Activated T-helper 1 cell treated with anti-CD3 and anti-CD28 coated beads, Interleukin-12 subunit alpha, Interleukin-12 subunit beta, Interleukin-2, Interleukin-4 antibody, amounts not matched to agents 30 ng/mL and 10 ng/mL and 1 ng/mL, durations not matched to agents 14 hours and 24 hours and 36 hours (primary cell): Measurements from ENCODE around the gene DUSP15. TPM values are rescaled to one million over a fixed set of nuclear protein-coding genes. Genes with fewer than 3 reads are reported as not detected.

Source experiments
- DNase-seq: peaks from one replicate; pipeline ENCODE4 v3.0.0; 2021; ENCODE audit warnings: low spot score
- H3K27ac Mint-ChIP-seq: one replicate; pipeline ENCODE4 v1.8.0; 2021; ENCODE audit warnings: mild to moderate bottlenecking, mixed read lengths
- H3K27me3 Mint-ChIP-seq: one replicate; pipeline ENCODE4 v1.8.0; 2022; ENCODE audit warnings: mild to moderate bottlenecking, moderate library complexity, mixed read lengths; ENCODE audit not compliant: insufficient read depth
- H3K36me3 Mint-ChIP-seq: one replicate; pipeline ENCODE4 v1.8.0; 2021; ENCODE audit warnings: low read depth, mixed read lengths
- H3K4me1 Mint-ChIP-seq: one replicate; pipeline ENCODE4 v1.8.0; 2021; ENCODE audit warnings: low read depth, mixed read lengths
- H3K4me3 Mint-ChIP-seq: one replicate; pipeline ENCODE4 v1.8.0; 2021; ENCODE audit warnings: mild to moderate bottlenecking, moderate library complexity, mixed read lengths
- H3K9me3 Mint-ChIP-seq: one replicate; pipeline ENCODE4 v1.8.0; 2021; ENCODE audit warnings: mixed read lengths
- intact Hi-C: fragments of 100-400 bp; cut with micrococcal nuclease; formaldehyde crosslinking; loops from one replicate; pipeline ENCODE4 v1.15.1; 2024
- total RNA-seq: library from RNA; stranded (reverse); gene quantifications from 2 replicates; pipeline ENCODE4 v1.2.3, GENCODE V29; 2022

Gene DUSP15
- total RNA-seq, 1 donor from 2014 or later: not detected

DNA sequence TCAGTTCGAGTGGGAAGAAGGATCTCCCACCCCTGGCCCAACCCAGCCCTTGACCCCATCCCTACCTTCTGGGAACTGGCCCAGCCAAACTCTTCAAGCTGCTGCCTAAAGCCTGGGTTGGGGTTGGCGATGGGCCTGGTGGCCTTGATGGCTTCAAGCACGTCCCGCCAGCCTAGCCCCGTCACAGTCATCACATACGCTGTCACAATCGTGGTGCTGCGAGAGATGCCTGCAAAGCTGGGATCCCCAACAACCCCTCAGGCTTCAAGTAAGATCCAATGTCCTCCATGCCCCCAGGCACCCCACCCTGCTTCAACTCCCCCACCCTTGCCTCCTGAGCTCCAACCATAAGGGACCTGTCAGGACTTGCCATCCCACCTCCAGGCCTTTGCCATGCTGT, 7.8 kb downstream of the DUSP15 start:
- H3K36me3 Mint-ChIP-seq: no peaks in the 10 kb centered on the region
- no peak overlapping the region for H3K4me3 Mint-ChIP-seq
- no peak overlapping the region for H3K27ac Mint-ChIP-seq
- H3K27me3 Mint-ChIP-seq: peaks cover 41% of the 10 kb centered on the region
- no peaks in the 10 kb centered on the region for H3K9me3 Mint-ChIP-seq
- DNase-seq: no peak
- H3K4me1 Mint-ChIP-seq: peaks cover 10% of the 10 kb centered on the region
- intact Hi-C loops: no loop called here

DNA sequence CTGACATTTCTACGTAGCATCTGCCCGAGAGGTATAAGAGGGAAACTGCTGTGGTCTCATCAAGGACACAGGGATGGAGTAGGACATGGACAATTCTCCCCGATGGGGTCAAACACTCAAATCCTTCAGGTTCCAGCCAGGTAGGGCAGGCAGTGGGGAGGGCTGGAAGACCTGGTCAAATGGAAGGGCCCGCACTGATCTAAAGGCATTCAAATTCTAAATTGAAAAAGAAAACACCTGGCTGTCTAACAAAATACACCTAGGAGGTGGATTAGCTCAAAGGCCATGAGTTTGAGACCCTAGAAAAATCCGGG, 8.2 kb downstream of the DUSP15 start:
- H3K4me3 Mint-ChIP-seq: peak overlapping the region; percentile 58
- no peaks in the 10 kb centered on the region for H3K9me3 Mint-ChIP-seq
- H3K36me3 Mint-ChIP-seq: no peaks in the 10 kb centered on the region
- peaks cover 10% of the 10 kb centered on the region for H3K4me1 Mint-ChIP-seq
- H3K27ac Mint-ChIP-seq: no peak overlapping the region
- peaks cover 42% of the 10 kb centered on the region for H3K27me3 Mint-ChIP-seq
- intact Hi-C loops: no loop called here
- no peak for DNase-seq

DNA sequence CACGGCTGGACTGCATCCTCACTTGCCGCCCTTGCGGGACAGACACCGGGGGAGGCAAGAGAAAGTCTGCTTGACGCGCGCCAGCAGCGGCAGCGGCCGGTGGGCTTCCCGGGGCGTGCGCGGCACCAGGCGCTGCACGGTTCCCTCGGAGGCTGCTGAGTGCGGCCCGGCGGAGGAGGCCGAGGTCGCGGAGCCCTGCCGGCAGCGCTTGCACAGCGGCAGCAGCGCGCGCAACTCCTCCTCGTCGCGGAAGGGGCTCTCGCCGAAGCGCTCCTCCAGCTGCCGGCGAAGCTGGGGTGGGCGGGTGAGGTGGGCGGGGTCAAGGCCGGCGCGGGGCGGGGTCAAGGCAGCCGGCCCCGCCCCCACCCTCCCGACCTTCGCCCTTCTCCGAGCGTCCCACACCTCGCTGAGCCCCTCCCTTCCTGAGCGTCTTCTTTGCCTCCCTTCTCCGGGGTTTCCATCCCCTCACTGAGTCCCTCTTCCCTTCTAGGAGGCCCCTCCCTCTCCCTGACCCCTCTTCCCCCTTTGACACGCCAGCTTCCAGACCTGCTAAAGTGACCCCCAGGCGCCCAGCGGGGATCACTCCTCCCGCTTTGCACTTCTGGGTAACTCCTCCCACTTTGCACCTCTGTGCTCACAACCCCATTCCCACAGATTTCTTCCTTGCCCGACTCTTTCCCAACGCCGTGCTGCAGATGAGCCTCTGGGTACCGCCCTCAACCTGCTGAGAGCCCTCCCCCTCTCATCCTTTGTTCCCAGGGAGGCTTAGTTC, 8.8 kb downstream of the DUSP15 start:
- Mint-ChIP-seq H3K4me1 (peaks cover 10% of the 10 kb centered on the region), H3K9me3 (no peaks in the 10 kb centered on the region), H3K27me3 (peaks cover 40% of the 10 kb centered on the region), H3K4me3 (peak overlapping the region; percentile 58), H3K36me3 (no peaks in the 10 kb centered on the region), H3K27ac (no peak overlapping the region)
- intact Hi-C loops: loop anchor here (1.0 kb wide), 2 partner anchors 8 to 18 kb away; no protein-coding TSS in a partner anchor
- peak; percentile 49 for DNase-seq

DNA sequence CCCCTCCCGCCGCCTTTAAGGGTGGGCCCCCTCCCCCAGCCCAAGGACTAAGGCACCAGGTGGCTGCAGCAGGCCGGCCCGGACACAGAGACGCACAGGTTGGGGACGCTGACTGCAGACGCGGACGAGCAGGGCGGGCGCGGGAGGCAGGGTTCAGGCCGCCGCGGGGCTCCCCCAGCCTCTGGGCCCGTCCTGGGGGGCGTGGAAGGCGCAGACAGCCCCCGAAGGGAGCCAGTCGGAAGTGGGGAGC, 9.3 kb downstream of the DUSP15 start:
- Mint-ChIP-seq H3K4me1 (peaks cover 10% of the 10 kb centered on the region), H3K36me3 (no peaks in the 10 kb centered on the region), H3K27ac (no peak overlapping the region), H3K4me3 (peak overlapping the region; percentile 8), H3K27me3 (peaks cover 37% of the 10 kb centered on the region), H3K9me3 (no peaks in the 10 kb centered on the region)
- intact Hi-C loops: loop anchor here (1.0 kb wide), 2 partner anchors 8 to 18 kb away; no protein-coding TSS in a partner anchor
- DNase-seq: no peak

DNA sequence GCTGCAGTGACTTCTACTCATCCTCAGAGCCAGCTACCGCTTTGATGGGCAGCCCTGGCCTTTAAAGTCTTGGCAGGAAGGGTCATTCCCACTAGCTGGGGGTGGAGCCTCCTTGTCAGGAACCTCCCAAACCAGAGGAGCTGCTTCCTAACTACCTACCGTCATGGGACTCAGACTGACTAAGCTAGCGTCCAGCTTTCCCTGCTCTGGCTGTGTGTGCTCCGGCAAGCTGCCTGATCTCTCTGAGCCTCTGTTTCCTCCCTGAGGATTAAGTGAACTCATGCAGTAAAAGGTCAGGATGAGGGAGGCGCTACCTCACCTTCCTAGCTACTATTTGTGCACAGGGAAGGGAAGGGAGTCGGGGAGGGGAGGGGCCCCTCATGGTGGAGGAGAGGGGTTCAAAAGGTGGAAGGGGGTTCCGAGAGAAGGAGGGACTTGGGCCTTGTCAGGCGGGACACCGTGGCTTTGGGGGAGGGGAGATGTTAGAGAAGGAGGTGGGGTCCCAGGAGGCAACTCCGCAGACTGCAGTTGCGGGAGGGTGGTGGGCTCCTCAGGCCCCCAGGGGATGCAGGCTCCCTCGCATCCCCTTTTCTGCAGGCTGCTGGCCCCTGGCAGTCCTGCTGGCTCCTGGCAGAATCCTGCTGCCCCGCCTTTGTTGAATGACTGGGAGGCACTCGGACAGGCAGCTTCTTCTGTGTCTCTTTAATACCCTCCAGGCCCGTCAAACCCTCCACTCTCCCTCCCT, 9.8 kb downstream of the DUSP15 start:
- DNase-seq: no peak
- intact Hi-C loops: loop anchor here (1.0 kb wide), 2 partner anchors 9 to 19 kb away; no protein-coding TSS in a partner anchor
- H3K4me1 Mint-ChIP-seq: peaks cover 10% of the 10 kb centered on the region
- peaks cover 37% of the 10 kb centered on the region for H3K27me3 Mint-ChIP-seq
- no peaks in the 10 kb centered on the region for H3K36me3 Mint-ChIP-seq
- H3K9me3 Mint-ChIP-seq: no peaks in the 10 kb centered on the region
- peak overlapping the region; percentile 8 for H3K4me3 Mint-ChIP-seq
- H3K27ac Mint-ChIP-seq: no peak overlapping the region

DNA sequence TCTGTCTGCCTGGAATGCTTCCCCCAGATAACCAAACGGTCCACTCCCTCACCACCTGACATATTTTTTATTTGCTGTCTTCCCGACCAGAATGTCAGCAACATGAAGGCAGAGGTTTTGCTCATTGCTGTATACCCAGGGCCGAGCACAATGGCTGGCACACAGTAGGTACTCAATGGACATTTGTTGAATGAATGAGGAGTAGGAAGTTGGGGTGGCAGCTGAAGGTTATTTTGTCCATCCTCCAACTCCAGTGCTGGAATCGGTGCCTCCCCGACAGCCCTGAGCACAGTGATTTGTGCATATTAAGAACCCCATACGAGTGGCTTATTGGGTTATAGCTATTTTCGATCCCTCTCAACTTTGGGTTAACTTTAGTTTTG, 10.3 kb downstream of the DUSP15 start:
- intact Hi-C loops: loop anchor here (10.0 kb wide), 1 partner anchor 795 kb away; no protein-coding TSS in a partner anchor
- no peaks in the 10 kb centered on the region for H3K9me3 Mint-ChIP-seq
- peaks cover 35% of the 10 kb centered on the region for H3K27me3 Mint-ChIP-seq
- no peak overlapping the region for H3K4me3 Mint-ChIP-seq
- no peak overlapping the region for H3K27ac Mint-ChIP-seq
- peaks cover 10% of the 10 kb centered on the region for H3K4me1 Mint-ChIP-seq
- H3K36me3 Mint-ChIP-seq: no peaks in the 10 kb centered on the region
- DNase-seq: no peak

DNA sequence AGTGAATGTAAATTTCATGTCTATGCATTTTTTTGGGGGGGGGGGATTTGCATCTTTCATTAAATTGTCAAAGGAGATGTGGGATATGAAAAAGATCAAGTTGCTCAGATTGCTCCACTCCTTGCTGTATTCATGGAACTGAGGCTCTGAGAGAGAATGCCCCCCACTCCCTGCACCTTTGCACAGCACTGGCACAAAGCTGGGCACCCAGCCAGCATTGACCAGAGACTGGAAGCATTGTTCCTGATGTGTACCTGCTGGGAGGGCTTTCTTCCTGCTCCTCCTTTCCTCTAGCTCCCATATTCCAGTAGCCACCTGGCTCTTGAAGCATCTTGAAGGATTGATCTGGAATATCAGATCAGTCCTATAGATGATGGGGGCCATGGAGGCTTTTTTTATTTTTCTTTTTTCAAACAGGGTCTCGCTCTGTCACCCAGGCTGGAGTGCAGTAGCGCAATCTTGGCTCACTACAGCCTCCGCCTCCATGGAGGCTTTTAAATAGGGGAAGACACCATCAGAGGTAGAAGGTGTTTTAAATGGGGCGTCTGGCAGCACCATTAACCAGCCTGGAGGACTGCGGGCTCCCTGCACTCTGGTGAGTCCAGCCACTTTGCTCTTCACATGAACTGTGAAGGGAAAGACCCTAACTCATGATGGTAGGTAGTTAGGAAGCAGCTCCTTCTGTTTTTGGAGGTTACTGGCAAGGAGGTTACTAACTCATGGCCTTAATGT, 10.9 kb downstream of the DUSP15 start:
- DNase-seq: no peak
- H3K9me3 Mint-ChIP-seq: no peaks in the 10 kb centered on the region
- H3K36me3 Mint-ChIP-seq: no peaks in the 10 kb centered on the region
- H3K27ac Mint-ChIP-seq: no peak overlapping the region
- intact Hi-C loops: loop anchor here (10.0 kb wide), 1 partner anchor 795 kb away; no protein-coding TSS in a partner anchor
- peaks cover 34% of the 10 kb centered on the region for H3K27me3 Mint-ChIP-seq
- H3K4me1 Mint-ChIP-seq: peaks cover 10% of the 10 kb centered on the region
- H3K4me3 Mint-ChIP-seq: no peak overlapping the region

DNA sequence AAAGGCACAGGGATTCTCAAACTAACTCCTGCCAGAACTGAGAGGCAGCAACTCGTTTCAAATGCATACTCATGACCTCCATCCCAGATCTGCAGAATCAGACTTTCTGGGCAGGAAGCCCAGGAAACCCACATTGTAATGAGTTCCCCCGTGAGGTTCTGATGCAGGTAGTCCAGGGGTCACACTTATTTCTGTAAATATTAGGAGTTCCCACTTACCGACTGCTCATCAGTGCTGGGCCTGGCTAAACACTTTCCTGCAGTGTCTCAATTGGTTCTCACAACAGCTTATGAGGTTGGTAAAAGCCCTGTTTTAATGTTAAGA, 11.6 kb downstream of the DUSP15 start:
- Mint-ChIP-seq H3K4me3 (no peak overlapping the region), H3K27ac (no peak overlapping the region), H3K4me1 (peaks cover 10% of the 10 kb centered on the region), H3K27me3 (peaks cover 32% of the 10 kb centered on the region), H3K36me3 (no peaks in the 10 kb centered on the region), H3K9me3 (no peaks in the 10 kb centered on the region)
- intact Hi-C loops: loop anchor here (10.0 kb wide), 1 partner anchor 796 kb away; no protein-coding TSS in a partner anchor
- DNase-seq: no peak

DNA sequence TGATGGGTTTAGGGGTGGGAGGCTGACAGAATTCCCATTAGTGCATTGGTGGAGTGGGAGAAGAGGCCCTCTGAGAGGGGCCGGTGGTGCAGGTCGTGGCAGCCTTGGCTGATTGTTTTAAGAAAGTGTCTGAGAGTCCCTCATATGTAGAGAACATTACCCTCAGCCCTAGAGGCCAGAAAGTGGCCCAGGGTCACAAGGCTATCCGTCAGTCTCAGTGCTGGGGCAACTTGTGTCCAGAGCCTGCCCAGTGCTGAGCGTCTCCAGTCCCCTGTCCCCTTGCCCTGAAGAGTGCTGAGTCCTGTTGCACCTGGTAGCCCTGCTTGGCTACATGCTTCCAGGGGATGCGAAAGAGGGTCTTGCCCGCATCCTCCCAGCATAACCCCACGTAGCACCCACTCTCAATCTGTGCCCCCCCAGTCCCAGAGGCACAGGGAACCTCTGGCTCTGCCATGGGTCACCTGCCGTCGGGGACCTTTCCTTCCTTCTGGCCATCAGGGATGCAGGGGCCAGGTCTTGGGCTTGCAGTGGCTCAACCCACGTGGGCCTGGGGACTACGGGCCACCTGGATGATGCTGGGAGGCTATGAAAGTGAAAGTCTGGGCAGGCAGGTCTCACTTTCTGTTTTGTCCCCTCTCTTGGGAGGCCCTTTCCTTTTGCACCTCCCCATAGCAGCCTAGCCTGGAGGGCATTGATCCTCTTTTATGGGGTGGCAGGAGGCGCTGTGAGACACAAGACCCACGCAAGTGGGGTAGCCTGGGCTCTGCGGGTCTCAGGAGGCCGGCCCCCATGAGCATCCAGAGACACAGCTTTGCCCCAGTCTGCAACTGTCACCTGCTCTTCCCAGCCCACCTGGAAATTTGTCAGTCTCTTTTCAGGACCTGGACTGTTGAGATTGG, 12.2 kb downstream of the DUSP15 start:
- Mint-ChIP-seq H3K27ac (no peak overlapping the region), H3K4me3 (no peak overlapping the region), H3K4me1 (peaks cover 10% of the 10 kb centered on the region), H3K27me3 (peaks cover 30% of the 10 kb centered on the region), H3K9me3 (no peaks in the 10 kb centered on the region), H3K36me3 (no peaks in the 10 kb centered on the region)
- intact Hi-C loops: loop anchor here (10.0 kb wide), 1 partner anchor 797 kb away; no protein-coding TSS in a partner anchor
- DNase-seq: no peak

DNA sequence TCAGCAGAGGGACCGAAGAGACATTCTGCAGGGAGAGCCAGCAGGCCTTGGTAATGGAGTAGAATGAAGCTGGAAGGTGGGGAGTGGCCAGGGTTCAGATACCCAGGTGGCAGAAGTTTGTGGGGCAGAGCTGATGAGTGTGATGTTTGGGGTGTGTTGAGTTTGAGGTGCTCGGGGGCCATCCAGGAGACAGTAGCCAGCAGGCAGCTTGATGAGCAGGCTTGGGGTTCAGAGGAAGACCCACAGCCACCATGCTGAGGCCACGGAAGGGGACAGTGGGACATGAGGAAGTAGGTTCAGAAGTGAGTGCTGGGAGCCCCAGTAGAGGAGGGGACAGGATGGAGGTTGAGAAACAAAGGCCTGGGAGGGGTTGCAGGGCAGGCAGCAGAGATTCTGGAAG, 13.8 kb downstream of the DUSP15 start:
- Mint-ChIP-seq H3K4me1 (peaks cover 6% of the 10 kb centered on the region), H3K9me3 (no peaks in the 10 kb centered on the region), H3K27ac (no peak overlapping the region), H3K36me3 (no peaks in the 10 kb centered on the region), H3K27me3 (peaks cover 18% of the 10 kb centered on the region), H3K4me3 (no peak overlapping the region)
- DNase-seq: no peak
- intact Hi-C loops: loop anchor here (10.0 kb wide), 1 partner anchor 798 kb away; no protein-coding TSS in a partner anchor

DNA sequence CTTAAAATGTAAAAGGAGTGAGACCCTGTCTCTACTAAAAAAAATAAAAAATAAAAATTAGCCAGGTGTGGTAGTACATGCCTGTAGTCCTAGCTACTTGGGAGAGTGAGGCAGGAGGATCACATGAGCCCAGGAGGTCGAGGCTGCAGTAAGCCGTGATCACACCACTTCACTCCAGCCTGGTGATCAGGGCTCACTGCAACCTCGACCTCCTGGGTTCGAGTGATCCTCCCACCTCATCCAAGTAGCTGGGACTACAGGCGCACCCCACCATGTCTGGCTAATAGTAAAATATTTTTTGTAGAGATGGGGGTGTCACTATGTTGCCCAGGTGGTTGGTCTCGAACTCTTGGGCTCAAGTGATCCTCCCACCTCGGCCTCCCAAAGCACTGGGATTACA, 16.8 kb downstream of the DUSP15 start:
- no peaks in the 10 kb centered on the region for H3K9me3 Mint-ChIP-seq
- no peaks in the 10 kb centered on the region for H3K36me3 Mint-ChIP-seq
- peaks cover 22% of the 10 kb centered on the region for H3K27me3 Mint-ChIP-seq
- H3K4me3 Mint-ChIP-seq: no peak overlapping the region
- no peak overlapping the region for H3K27ac Mint-ChIP-seq
- DNase-seq: no peak
- H3K4me1 Mint-ChIP-seq: peaks cover 3% of the 10 kb centered on the region
- intact Hi-C loops: loop anchor here (2.0 to 10.0 kb wide), 2 partner anchors 25 to 801 kb away; no protein-coding TSS in a partner anchor

DNA sequence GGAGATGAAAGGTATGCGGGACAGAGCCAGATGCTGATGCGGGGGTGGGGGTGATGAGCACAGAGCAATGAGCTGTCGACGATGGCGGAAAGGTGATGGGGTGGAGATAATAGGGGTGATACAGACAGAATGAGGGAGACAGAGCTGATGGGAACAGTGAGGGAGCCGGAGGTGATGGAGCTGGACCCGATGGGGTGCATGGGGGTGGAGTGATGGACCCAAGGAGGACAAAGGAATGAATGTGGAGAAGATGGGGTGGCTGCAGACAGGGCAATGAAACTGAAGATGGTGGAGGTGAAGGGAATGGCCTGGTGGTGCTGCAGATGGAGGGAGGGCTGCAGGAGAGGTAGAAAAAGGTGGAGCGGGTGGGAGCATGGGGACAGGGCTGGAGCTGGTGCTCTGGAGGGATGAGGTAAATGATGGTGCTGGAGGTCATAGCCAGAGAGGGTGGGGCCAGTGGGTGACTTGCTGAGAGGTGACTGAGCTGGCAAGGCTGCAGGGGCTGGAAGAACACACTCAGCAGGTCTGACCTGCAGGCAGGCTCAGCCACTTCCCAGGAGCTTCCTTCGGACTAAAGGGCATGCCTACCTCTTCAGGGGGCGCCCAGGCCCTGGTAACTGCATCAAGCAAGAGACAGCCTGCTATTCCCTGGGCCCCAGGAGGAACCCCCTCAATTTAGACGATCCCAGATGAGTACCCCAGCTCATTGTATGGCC, 18.9 kb downstream of the DUSP15 start:
- no peaks in the 10 kb centered on the region for H3K9me3 Mint-ChIP-seq
- intact Hi-C loops: loop anchor here (10.0 kb wide), 1 partner anchor 803 kb away; no protein-coding TSS in a partner anchor
- no peaks in the 10 kb centered on the region for H3K36me3 Mint-ChIP-seq

More for the DNA sequence above, 18.9 kb downstream of the DUSP15 start:
- no peak overlapping the region for H3K27ac Mint-ChIP-seq
- H3K4me1 Mint-ChIP-seq: no peaks in the 10 kb centered on the region
- DNase-seq: no peak
- H3K4me3 Mint-ChIP-seq: no peak overlapping the region
- H3K27me3 Mint-ChIP-seq: peaks cover 20% of the 10 kb centered on the region
